SU-DHL-6 (cell line): ENCODE measurements around the gene PBX1.

Experiments used
- EZH2phosphoT487 ChIP-seq: fragments of 200-600 bp; sonication (generic), shearing (Covaris generic); conservative IDR thresholded peaks from 2 replicates; pipeline ENCODE4 v1.6.1; 2018; ENCODE audit warnings: mild to moderate bottlenecking, antibody characterized with exemption, low read length, moderate library complexity, mixed read lengths
- TF ChIP-seq, protein P1 (sequence below): fragments of 200-600 bp; sonication (generic); IDR thresholded peaks from one replicate; pipeline ENCODE4 v1.5.1; 2017; ENCODE audit warnings: antibody characterized with exemption, mild to moderate bottlenecking, low read length, moderate library complexity; ENCODE audit not compliant: insufficient read depth, poor library complexity, severe bottlenecking

DNA sequence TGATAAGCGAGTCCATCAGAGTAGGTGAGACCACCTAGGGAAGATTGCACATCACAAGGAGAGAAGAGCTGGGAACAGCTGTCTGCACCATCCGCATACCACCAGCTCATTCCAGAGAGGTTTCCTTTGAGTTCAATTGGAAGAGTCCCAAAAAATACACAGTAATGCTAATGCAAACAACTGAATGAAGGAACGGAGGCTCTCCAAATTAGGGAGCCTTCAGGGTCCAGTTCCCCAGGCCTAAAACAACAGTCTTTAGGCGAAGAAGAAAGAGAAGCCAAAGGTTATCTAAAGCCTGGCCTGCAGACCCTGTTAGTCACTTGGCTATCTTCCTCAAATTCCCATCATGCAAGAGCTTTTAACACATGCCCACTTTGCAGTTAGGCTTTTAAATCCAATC lies 246.4 kb downstream of the PBX1 start:
- TF ChIP-seq, protein P1, sequence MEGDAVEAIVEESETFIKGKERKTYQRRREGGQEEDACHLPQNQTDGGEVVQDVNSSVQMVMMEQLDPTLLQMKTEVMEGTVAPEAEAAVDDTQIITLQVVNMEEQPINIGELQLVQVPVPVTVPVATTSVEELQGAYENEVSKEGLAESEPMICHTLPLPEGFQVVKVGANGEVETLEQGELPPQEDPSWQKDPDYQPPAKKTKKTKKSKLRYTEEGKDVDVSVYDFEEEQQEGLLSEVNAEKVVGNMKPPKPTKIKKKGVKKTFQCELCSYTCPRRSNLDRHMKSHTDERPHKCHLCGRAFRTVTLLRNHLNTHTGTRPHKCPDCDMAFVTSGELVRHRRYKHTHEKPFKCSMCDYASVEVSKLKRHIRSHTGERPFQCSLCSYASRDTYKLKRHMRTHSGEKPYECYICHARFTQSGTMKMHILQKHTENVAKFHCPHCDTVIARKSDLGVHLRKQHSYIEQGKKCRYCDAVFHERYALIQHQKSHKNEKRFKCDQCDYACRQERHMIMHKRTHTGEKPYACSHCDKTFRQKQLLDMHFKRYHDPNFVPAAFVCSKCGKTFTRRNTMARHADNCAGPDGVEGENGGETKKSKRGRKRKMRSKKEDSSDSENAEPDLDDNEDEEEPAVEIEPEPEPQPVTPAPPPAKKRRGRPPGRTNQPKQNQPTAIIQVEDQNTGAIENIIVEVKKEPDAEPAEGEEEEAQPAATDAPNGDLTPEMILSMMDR: no peak
- no peak for TF ChIP-seq EZH2phosphoT487
